Activated CD4-positive, alpha-beta memory T cell treated with anti-CD3 and anti-CD28 coated beads for 36 hours (primary cell): ENCODE data around the gene ZNF609. TPM values are rescaled to one million over a fixed set of nuclear protein-coding genes. Genes with fewer than 3 reads are reported as not detected.
"Not testable (repeated sequence)": the region's sequence is repeated elsewhere in the genome, so short reads cannot be mapped to it uniquely, and the experiment has no call there.

ENCODE experiments used
- CTCF ChIA-PET: fragments of 350-600 bp; sonication (Branson Sonifier 250); formaldehyde crosslinking; loops from one replicate; lab custom pipeline; 2021; ENCODE audit warnings: antibody characterized with exemption, inconsistent platforms; lab: Charles Lee
- POLR2A ChIA-PET: fragments of 350-600 bp; sonication (Branson Sonifier 250); formaldehyde crosslinking; loops from one replicate; lab custom pipeline; 2021; ENCODE audit warnings: antibody characterized with exemption; lab: Charles Lee
- DNase-seq: peaks from one replicate; pipeline ENCODE4 v3.0.0-alpha.2; 2020
- H3K27ac Mint-ChIP-seq: one replicate; pipeline ENCODE4 v1.8.0; 2021; ENCODE audit warnings: mixed read lengths
- H3K27me3 Mint-ChIP-seq: one replicate; pipeline ENCODE4 v1.8.0; 2021; ENCODE audit warnings: mixed read lengths
- H3K36me3 Mint-ChIP-seq: one replicate; pipeline ENCODE4 v1.8.0; 2021; ENCODE audit warnings: mixed read lengths
- H3K4me1 Mint-ChIP-seq: one replicate; pipeline ENCODE4 v1.8.0; 2021; ENCODE audit warnings: low read depth, mixed read lengths
- H3K4me3 Mint-ChIP-seq: one replicate; pipeline ENCODE4 v1.8.0; 2021; ENCODE audit warnings: mild to moderate bottlenecking, mixed read lengths
- H3K9me3 Mint-ChIP-seq: one replicate; pipeline ENCODE4 v1.8.0; 2021; ENCODE audit warnings: mixed read lengths
- intact Hi-C: fragments of 100-400 bp; cut with micrococcal nuclease; formaldehyde crosslinking; loops from one replicate; pipeline ENCODE4 v1.15.1; 2023
- total RNA-seq, 2 experiments: library from RNA; stranded (reverse); gene quantifications; one replicate each; pipeline ENCODE4 v1.2.3, GENCODE V29; 2021

ZNF609 gene
- total RNA-seq, 2 experiments from 2014 or later, result 38.5 to 38.7 TPM

DNA sequence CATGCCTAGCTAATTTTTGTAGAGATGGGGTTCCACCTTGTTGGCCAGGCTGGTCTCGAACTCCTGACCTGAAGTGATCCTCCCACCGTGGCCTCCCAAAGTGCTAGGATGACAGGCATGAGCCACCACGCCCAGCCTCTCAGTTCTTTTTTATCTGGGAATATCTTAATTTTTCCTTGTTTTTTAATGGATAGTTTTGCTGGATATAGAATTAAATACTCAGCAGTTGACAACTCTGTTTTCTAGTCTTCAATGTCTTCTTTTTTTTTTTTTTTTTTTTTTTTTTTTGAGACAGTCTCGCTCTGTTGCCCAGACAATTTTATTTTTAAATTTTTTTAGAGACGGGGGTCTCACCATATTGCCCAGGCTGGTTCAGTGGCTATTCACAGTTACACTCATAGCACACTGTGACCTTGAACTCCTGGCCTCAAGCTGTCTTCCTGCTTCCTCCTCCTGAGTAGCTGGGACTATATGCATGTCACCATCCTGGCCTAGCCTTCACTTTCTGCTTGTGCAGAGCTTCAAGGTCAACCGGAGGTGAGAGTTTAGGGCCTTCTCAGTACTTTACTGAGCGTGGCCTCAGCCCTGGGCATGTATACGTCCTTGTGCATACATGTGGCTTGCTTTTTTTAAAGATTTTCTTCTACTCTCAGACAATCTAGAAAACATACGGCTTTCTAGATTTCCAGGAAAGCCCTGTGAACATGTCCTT, 120.5 kb downstream of the ZNF609 start:
- Mint-ChIP-seq H3K36me3 (peaks cover 8% of the 10 kb centered on the region), H3K4me3 (no peak overlapping the region), H3K27me3 (no peaks in the 10 kb centered on the region), H3K27ac (no peak overlapping the region), H3K9me3 (peaks cover 15% of the 10 kb centered on the region), H3K4me1 (peaks cover 23% of the 10 kb centered on the region)
- ChIA-PET POLR2A (no interaction called here), CTCF (interaction anchor here (1.3 kb wide), 1 partner anchor 14 kb away, joined by 3 read pairs; no protein-coding TSS in a partner anchor)
- DNase-seq, result no peak
- intact Hi-C loops, result loop anchor here (5.0 kb wide), 1 partner anchor 119 kb away; the partner anchor contains the start of gene ZNF609

- no peak for DNase-seq
- intact Hi-C loops, result loop anchor here (5.0 kb wide), 1 partner anchor 119 kb away; the partner anchor contains the start of gene ZNF609
- Mint-ChIP-seq H3K4me1 (peaks cover 25% of the 10 kb centered on the region), H3K27ac (no peak overlapping the region), H3K4me3 (no peak overlapping the region), H3K27me3 (no peaks in the 10 kb centered on the region), H3K9me3 (peaks cover 15% of the 10 kb centered on the region), H3K36me3 (peaks cover 8% of the 10 kb centered on the region)
- POLR2A ChIA-PET, result no interaction called here
- CTCF ChIA-PET, result no interaction called here
Measured at GRCh38 chr15:64581408-64581761, 121.0 kb downstream of the ZNF609 start.

- ChIA-PET POLR2A (no interaction called here), CTCF (no interaction called here)
- Mint-ChIP-seq H3K27me3 (no peaks in the 10 kb centered on the region), H3K4me3 (no peak overlapping the region), H3K9me3 (peaks cover 15% of the 10 kb centered on the region), H3K36me3 (peaks cover 8% of the 10 kb centered on the region), H3K4me1 (peaks cover 34% of the 10 kb centered on the region), H3K27ac (no peak overlapping the region)
- intact Hi-C loops, result loop anchor here (5.0 kb wide), 1 partner anchor 120 kb away; the partner anchor contains the start of gene ZNF609
- DNase-seq, result no peak
Measured at GRCh38 chr15:64582202-64582601, 121.8 kb downstream of the ZNF609 start.

DNA sequence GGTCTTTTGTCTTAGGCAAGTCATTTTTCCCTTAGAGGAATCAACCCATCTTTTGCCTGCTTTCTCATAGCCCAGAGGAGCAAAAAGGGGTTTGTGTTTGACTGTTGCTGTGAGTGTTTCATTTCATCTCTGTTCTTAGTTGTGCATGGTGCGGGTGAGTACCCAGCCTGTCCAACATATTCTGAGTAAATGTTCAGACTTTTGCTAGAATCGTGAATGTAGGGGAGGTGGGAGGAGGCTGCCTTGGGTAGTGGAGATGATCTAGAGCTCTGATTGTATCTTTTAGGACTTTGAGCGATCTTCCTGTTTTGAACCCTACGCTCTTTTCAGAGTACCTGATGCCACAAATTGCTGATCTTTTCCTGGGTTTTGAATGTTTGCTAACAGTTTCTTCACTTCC, 123.1 kb downstream of the ZNF609 start:
- peaks cover 8% of the 10 kb centered on the region for H3K36me3 Mint-ChIP-seq
- no peaks in the 10 kb centered on the region for H3K27me3 Mint-ChIP-seq
- DNase-seq, result peak; percentile 56
- H3K27ac Mint-ChIP-seq, result peak overlapping the region; percentile 86
- peak overlapping the region; percentile 55 for H3K4me3 Mint-ChIP-seq
- intact Hi-C loops, result loop anchor here (1.0 to 5.0 kb wide), 2 partner anchors 37 to 121 kb away; partner anchors contain the start of gene ZNF609
- H3K9me3 Mint-ChIP-seq, result peaks cover 15% of the 10 kb centered on the region
- ChIA-PET CTCF (interaction anchor here (1.1 kb wide), 1 partner anchor 70 kb away, joined by 3 read pairs; no protein-coding TSS in a partner anchor), POLR2A (no interaction called here)
- peaks cover 41% of the 10 kb centered on the region for H3K4me1 Mint-ChIP-seq

DNA sequence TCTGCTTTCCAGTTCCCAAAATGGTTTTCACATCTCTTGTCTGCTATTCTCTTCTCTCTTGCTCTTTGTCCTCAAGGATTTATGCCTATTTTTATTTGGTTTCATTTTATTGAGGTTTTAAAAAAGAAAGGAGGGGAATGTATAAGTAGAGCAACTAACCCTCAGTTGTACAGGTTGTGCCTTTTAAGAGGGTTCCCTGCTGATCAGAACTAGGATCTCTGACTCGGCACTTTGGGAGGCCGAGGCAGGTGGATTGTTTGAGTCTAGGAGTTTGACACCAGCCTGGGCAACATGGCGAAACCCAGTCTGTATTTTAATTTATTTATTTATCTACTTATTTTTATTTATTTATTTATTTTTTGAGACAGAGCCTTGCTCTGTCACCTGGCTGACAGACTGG, 123.6 kb downstream of the ZNF609 start:
- ChIA-PET POLR2A (no interaction called here), CTCF (interaction anchor here (0.6 to 1.1 kb wide), 2 partner anchors 34 to 69 kb away, joined by 3 read pairs; no protein-coding TSS in a partner anchor)
- intact Hi-C loops, result loop anchor here (1.0 to 5.0 kb wide), 2 partner anchors 36 to 122 kb away; partner anchors contain the start of gene ZNF609
- Mint-ChIP-seq H3K4me1 (peaks cover 45% of the 10 kb centered on the region), H3K4me3 (peak overlapping the region; percentile 55), H3K36me3 (peaks cover 8% of the 10 kb centered on the region), H3K27ac (peak overlapping the region; percentile 86), H3K27me3 (no peaks in the 10 kb centered on the region), H3K9me3 (peaks cover 15% of the 10 kb centered on the region)
- no peak for DNase-seq

GRCh38 chr15:64586259-64586870, 126.0 kb downstream of the ZNF609 start:
- no peak for DNase-seq
- Mint-ChIP-seq H3K27ac (no peak overlapping the region), H3K4me1 (peaks cover 55% of the 10 kb centered on the region), H3K9me3 (peaks cover under 1% of the 10 kb centered on the region), H3K36me3 (no peaks in the 10 kb centered on the region), H3K4me3 (no peak overlapping the region), H3K27me3 (no peaks in the 10 kb centered on the region)
- intact Hi-C loops, result no loop called here
- CTCF ChIA-PET, result no interaction called here
- POLR2A ChIA-PET, result no interaction called here

DNA sequence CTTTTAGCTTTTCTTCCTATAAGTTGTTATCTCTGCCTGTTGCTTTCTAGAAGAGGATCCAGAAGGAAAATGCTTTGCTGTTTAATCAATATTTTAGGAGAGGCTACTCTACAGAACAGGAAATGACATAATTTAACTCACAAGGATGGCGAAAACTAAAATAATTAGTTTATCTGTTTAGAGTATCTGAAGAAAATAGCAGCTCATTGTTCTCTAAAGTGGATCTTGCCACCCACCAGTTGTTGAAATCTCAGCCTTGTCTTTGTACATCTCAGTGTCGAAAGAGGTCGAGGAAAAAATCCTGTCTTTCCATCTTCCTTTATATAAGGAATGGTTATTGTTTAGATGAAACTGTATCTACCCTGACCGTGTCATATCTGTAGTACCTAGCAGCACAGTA, 126.6 kb downstream of the ZNF609 start:
- ChIA-PET POLR2A (no interaction called here), CTCF (no interaction called here)
- Mint-ChIP-seq H3K27ac (no peak overlapping the region), H3K9me3 (no peaks in the 10 kb centered on the region), H3K4me3 (no peak overlapping the region), H3K4me1 (peaks cover 54% of the 10 kb centered on the region), H3K36me3 (no peaks in the 10 kb centered on the region), H3K27me3 (no peaks in the 10 kb centered on the region)
- DNase-seq, result no peak
- intact Hi-C loops, result no loop called here

- Mint-ChIP-seq H3K4me3 (no peak overlapping the region), H3K36me3 (no peaks in the 10 kb centered on the region), H3K27me3 (no peaks in the 10 kb centered on the region), H3K4me1 (peaks cover 46% of the 10 kb centered on the region), H3K9me3 (no peaks in the 10 kb centered on the region), H3K27ac (no peak overlapping the region)
- no peak for DNase-seq
- CTCF ChIA-PET, result no interaction called here
- intact Hi-C loops, result no loop called here
- POLR2A ChIA-PET, result no interaction called here
Measured at GRCh38 chr15:64589435-64590084, 129.2 kb downstream of the ZNF609 start.

GRCh38 chr15:64592845-64593244, 132.5 kb downstream of the ZNF609 start:
- H3K4me1 Mint-ChIP-seq, result peaks cover 42% of the 10 kb centered on the region
- CTCF ChIA-PET, H3K36me3 Mint-ChIP-seq, H3K27me3 Mint-ChIP-seq, POLR2A ChIA-PET, intact Hi-C loops, DNase-seq, H3K27ac Mint-ChIP-seq, H3K4me3 Mint-ChIP-seq, H3K9me3 Mint-ChIP-seq: not testable (repeated sequence)

- H3K27me3 Mint-ChIP-seq, result no peaks in the 10 kb centered on the region
- H3K4me3 Mint-ChIP-seq, result peak overlapping the region; percentile 70
- intact Hi-C loops, result loop anchor here (2.0 kb wide), 1 partner anchor 26 kb away; no protein-coding TSS in a partner anchor
- H3K36me3 Mint-ChIP-seq, result no peaks in the 10 kb centered on the region
- peaks cover 53% of the 10 kb centered on the region for H3K4me1 Mint-ChIP-seq
- ChIA-PET CTCF (interaction anchor here (0.9 to 1.7 kb wide), 2 partner anchors 56 to 134 kb away, joined by 3 read pairs; no protein-coding TSS in a partner anchor), POLR2A (interaction anchor here (0.7 to 1.2 kb wide), 2 partner anchors 25 to 33 kb away, joined by 3 read pairs; no protein-coding TSS in a partner anchor)
- H3K9me3 Mint-ChIP-seq, result no peaks in the 10 kb centered on the region
- peak overlapping the region; percentile 81 for H3K27ac Mint-ChIP-seq
- peak; percentile 42 for DNase-seq
Measured at GRCh38 chr15:64596701-64597476, 136.5 kb downstream of the ZNF609 start.

DNA sequence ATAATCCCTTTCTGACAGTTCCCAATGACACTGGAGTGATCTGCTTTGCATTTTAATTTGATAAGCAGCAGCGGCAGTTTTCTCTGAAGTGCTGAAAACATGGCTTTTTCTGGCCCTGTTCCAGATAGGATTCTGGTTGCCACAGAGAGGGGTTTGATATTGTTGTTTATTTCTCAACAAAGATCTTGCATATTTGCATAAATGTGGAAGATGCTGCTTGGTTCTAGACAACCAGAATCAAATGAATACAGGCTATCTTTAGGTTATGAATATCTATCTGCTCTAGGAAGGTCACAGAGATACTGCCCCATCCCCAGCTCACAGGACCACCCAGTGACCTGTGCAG, 137.1 kb downstream of the ZNF609 start:
- peak overlapping the region; percentile 70 for H3K4me3 Mint-ChIP-seq
- peaks cover 58% of the 10 kb centered on the region for H3K4me1 Mint-ChIP-seq
- H3K36me3 Mint-ChIP-seq, result no peaks in the 10 kb centered on the region
- CTCF ChIA-PET, result interaction anchor here (0.7 kb wide), 1 partner anchor 771 kb away, joined by 3 read pairs; no protein-coding TSS in a partner anchor
- no peaks in the 10 kb centered on the region for H3K9me3 Mint-ChIP-seq
- H3K27ac Mint-ChIP-seq, result peak overlapping the region; percentile 81
- intact Hi-C loops, result loop anchor here (2.0 kb wide), 1 partner anchor 25 kb away; no protein-coding TSS in a partner anchor
- H3K27me3 Mint-ChIP-seq, result no peaks in the 10 kb centered on the region
- no peak for DNase-seq
- POLR2A ChIA-PET, result interaction anchor here (0.7 to 1.2 kb wide), 2 partner anchors 26 to 32 kb away, joined by 3 read pairs; no protein-coding TSS in a partner anchor
